ENCODE data around the gene EFHC1.

EFHC1 gene

GRCh38 chr6:52503851-52504781 is 84.0 kb downstream of the EFHC1 start:
- DNase-seq, result no peak

- no peak for DNase-seq
Observed at GRCh38 chr6:52504782-52505136, 84.6 kb downstream of the EFHC1 start.

DNA sequence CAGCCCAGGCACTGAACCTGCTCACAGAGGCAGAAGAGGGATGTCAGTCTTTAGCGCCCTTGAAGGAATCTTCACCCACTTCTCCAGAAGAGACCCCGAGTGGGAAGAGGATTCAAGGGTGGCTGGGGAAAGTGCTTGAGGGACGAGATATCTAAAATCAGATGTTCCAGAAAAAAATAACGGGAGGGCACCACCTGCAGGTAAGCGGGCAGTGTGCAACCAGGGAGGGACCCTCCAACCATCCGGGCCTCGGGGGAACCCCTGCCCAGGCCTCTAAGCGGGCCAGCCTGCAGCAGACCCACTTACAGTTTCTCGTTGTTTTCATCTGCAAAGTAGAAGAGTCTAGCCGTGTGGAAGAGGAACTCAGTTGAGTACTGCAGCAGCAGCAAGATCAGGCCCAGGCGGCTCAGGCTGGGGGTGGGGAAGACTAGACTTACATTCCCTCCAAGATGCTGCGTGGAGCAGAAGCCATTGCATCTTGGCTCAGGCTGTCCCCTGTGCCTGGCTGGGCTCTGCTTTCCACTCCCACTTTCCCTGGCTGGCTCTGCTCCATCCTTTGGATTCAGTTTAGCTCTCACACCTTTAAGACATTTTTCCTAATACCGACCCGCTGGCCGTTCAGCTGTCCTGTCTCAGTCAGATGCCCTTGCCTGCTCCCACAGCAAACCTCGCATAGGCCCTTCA is 85.7 kb downstream of the EFHC1 start:
- no peak for DNase-seq

DNA sequence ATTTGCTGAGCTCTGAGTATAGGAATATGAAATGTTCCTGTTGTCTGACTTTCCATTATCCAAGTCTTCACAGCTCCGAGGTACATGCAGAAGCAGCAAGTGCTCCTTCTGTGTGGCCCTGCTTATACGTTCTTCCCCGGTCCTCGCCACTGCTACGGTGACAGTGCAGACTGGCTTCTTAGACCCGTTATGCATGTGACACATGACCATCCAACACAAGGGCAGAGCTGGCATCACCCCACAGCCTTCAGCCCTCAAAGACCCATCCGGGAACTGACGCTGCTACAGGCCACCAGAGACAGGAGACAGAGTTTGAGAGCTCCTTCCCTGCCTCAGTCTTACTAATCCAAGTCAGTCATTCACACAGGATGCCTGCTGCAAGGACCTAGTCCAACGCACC is 86.3 kb downstream of the EFHC1 start:
- DNase-seq, result no peak

DNA sequence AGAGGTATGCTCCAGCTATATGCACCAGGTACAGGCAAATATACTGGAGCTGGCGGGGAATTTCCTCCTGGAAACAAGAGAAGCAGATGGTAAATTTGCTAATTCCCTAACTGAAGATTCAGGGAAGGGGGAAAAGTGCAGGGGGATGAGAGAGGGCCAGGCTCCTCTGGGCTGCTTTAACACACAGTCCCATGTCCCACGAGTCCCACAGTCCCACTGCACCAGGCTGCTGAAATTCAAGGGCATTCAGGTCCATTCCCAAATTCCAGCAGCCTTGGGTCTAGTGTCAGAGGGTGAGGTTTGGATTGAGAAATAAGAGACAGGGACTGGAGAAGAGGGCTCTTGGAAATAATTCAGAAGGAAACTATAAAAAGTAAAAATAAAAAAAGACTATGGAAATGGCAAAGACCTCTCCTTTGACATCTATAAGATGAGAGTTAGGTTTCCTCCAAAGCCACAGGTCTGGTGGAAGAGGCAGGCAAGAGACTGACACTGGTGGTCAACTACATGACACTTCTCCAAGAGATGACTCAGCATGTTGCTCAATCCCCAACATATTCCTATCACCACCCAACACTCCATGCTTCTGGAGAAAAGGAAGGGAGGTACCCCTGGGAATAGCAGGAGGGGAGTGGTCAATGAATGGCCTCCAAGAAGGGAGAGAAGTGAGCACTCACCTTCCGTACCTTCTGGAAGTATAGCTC is 87.6 kb downstream of the EFHC1 start:
- no peak for DNase-seq

DNA sequence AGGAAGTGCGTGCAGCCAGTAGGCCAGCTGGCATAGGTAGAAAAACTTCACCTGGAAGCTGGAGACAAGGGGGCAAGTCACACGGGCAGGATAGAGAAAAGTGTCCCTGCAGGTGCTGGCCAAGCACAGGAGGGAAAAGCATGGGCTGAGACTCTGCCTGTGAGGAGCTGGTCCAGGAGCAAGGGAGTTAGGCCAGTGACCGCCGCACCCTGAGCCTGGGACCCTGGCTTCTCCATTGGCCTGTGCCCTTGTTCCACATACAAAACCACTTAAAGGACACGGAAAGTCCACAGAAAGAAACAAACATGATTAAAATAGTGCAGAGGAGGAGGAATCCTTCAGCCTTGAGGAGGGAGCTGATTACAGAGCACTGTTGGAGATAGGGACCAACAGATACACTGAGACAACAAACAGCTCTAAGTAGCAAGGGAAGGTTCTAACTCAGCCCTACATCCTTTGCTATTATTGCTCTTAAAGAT is 88.2 kb downstream of the EFHC1 start:
- no peak for DNase-seq

DNA sequence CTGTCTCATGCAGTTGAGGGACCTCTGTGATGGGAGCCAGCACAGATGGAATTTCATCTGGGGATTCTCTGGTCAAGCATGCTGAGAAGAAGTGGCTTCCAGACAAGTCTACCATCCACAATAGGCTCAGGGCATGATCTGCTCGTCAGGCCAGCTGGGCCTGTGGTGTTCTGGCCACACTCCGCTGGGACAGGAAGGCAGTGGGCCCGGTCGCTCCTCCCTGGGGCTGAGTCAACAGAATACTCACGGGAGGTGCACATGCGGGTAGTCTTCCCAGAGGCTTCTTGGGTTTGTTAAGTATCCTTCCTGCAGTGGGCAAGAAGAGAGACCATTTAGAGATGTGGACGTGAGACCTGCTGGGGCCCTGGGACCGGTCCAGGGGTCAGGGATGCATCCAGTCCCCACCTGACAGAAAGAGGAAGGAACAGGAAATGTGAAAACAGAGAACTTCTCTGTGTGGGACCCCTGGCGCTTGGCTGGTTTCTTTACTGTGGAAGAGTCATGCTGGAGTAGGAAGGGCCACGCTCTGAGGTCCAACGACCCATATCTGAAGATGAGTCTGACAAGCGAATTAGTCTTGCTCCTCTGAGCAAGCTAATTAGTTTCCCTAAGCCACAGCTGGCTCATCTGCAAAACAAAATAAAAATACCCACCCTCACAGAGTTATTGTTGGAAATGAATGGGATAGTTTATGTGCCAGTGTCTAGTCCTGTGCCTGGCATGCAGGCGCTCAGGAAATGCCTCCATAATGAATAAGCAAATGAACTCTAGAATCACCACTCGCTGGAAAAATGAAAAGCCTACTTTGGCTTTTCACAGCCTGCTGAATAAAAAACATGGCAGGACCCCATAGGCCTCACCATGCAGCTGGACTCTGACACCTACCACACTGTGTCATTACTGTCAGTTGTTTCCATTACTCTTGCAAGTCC is 89.4 kb downstream of the EFHC1 start:
- DNase-seq, result no peak

DNA sequence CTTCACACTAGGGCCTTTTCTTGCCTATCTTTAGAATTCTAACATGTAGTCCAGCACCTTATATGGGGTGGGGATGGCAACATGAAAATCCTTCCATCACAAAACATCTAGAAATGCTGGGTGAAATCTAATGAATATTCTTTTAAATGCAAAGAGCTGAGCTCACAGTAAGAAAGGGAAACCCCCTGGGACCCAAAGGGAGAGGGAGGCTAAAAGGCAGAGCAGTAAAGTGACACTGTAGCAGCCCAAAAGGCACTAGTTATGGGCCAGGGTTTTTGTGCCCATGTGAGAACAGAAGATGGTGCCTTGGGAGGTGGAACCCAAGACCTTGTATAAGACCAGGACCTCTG is 90.0 kb downstream of the EFHC1 start:
- DNase-seq, result no peak

GRCh38 chr6:52511163-52511562 is 91.0 kb downstream of the EFHC1 start:
- no peak for DNase-seq

DNA sequence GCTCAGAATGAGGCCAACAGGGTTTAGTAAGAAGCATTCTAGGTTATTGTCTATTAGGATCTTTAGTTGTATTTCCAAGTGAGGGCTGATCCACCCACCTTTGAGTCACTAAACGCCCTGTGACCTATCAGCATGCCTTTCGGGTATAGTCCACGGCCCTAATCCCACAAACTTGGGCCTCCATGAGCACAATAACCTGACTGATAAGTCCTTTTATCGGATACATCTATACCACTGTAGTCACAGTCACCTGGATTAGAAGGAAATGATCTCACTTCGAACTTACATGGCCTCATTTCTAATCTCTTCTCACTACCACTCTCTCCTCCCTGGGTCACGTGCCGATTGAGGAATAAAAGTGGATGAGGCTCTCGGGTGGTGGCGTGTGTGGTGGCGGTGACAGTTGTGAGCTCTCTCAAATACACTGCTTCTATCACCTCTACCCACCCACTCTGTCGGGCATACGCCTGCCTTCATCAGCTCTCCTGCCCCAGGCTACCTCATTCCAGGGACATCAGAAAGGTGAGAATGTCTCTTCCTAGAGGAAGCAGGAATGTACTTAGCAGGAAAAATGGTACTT is 91.5 kb downstream of the EFHC1 start:
- DNase-seq, result no peak

DNA sequence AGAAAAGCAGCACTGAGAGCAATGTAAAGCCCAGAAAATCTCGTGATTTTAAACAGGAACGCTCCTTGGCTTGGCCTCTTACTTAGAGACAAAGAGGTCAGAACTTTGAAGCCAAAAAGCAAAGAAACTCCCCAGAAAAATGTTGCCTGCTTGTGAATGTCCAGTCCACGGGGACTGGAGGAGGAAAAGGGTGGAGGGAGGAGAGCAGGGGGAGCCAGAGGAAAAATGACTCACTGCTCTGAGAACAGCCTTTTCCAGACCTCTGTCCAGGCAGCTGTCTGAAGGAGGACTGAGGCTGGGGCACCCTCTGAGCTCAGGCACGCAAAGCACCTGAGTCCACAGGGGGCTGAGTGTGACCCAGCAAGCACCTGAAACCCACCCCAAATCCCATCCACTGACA is 92.1 kb downstream of the EFHC1 start:
- DNase-seq, result no peak

- no peak for DNase-seq
Observed at GRCh38 chr6:52513464-52513863, 93.3 kb downstream of the EFHC1 start.

DNA sequence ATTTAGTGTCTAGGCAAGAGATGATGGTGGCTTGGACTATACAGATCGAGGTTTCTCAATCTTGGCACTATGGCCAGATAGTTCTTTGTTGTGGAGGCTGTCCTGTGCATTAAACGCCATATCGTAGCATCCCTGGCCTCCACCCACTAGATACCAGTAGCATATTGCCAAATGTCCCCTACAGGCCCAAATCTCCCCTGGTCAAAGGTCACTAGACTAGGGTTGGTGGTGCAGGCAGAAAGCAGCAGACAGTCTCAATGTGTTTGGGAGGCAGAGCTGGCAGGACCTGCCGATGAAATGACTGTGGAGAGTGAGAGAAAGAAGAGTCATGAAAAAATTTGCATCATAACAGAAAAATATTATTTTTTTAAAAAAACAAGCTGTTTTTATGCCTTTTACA is 93.8 kb downstream of the EFHC1 start:
- DNase-seq, result no peak

- DNase-seq, result no peak
Observed at GRCh38 chr6:52514514-52514913, 94.4 kb downstream of the EFHC1 start.

- DNase-seq, result no peak
Observed at GRCh38 chr6:52515219-52515960, 95.2 kb downstream of the EFHC1 start.

- DNase-seq, result no peak
Observed at GRCh38 chr6:52516269-52516668, 96.1 kb downstream of the EFHC1 start.

DNA sequence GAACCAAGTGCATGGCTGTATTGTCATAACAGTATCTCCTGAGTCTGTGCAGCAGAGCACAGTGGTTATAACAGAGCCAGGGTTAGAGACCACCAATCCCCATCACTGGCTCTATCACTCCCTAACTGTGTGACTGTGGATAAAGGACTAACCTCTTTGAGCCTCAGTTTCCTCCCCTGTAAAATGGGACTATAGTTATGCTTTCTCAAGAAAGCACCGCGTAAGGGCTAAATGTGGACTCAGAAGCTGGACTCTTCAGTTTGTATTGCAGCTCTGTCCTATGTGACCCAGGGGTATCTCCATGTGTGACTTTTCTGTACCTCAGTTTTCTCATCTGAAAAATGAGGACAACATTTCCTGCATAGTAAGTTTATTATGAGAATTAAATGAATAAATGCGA is 96.8 kb downstream of the EFHC1 start:
- no peak for DNase-seq

DNA sequence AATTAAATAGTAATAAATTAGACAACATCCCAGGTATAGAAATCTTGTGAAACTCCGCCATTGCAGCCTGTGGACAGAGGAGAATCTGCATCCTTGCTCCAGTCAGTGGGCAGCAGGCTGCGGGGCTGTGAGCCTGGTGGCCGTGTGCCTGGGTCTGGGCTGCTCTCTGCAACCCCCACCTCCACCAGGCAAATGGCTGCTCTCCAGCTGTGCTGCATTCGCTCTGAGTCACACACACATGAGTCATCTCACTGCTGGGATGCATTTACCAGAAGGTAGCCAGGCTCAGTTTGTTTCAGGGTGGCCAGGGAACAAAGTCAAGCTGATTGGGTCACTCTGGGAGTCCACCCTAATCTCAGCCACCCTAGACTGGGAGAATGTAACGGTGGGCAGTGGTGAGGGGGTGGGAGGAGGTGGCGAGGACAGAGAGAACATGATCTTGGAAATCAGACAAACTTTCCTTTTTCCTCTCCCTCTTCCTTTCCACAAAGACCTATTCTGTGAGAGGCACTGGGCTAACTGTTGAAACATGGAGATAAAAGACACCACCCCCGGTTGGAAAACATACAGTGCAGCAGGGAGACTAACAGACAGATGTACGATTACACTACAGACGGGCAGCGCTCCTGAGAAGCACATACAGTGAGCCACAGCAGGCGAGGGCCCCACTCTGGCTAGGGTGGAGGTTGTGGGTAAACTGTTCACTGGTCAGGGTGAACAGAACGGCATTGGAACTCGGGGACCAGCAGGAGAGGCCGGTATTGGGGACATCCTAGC is 97.5 kb downstream of the EFHC1 start:
- DNase-seq, result peak in 1 of 2 experiments; percentile 16

DNA sequence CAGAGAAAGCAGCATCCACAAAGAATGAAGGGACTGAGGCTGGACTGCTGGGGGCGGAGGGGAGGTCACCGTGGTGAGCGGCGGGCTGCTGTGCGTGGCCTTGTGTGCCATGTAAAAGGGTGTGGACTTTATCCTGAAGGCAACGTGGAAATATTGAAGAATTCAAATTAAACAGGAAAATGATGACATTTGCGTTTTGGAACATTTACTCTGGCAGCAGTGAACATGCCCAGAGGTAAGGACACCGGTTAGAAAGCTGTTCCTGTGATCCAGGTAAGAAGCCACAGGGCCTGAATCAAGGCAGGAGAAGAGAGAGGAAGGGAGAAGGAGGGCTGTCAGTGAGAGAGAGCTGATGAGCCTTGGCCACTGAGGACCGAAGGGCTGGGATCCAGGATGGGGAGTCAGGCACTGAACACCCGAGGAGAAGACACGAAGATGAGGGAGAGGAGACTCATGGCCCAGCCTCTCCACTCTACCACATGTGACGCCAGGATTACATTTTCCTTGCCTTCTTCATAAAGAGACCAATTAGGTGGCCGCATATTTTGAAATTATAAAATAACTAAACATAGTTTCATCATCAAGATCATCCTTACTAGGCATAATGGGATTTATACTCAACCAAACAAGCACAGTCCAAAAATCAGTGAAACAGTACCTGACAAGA is 98.3 kb downstream of the EFHC1 start:
- DNase-seq, result no peak

- DNase-seq, result no peak
Observed at GRCh38 chr6:52519618-52520017, 99.5 kb downstream of the EFHC1 start.
